A549 (cell line): ENCODE measurements around the gene AGBL4. TPM values are rescaled to one million over a fixed set of nuclear protein-coding genes. Genes with fewer than 3 reads are reported as not detected.

ENCODE experiments used
- ATAC-seq, 2 experiments: fragments of 200-7000 bp in 1 of 2; fragments of >200 bp in 1 of 2; cut with Nextera tagmentation in 1 of 2; cut with Tn5 transposase in 1 of 2; 3 replicates each; pipeline versions ENCODE4 v1.8.0 to v1.9.1; 2018 to 2020; ENCODE audit warnings: mild to moderate bottlenecking in 1 of 2, moderate library complexity in 1 of 2
- CTCF ChIA-PET: fragments of 300-600 bp; sonication (Branson Sonifier 250); formaldehyde crosslinking; extraction: SDS; loops from one replicate; lab custom pipeline; 2021; ENCODE audit warnings: antibody characterized with exemption, inconsistent platforms; lab: Yijun Ruan, JAX
- POLR2A ChIA-PET: fragments of 350-600 bp; formaldehyde crosslinking; extraction: SDS; loops from one replicate; lab custom pipeline; 2021; ENCODE audit warnings: antibody characterized with exemption, inconsistent platforms; lab: Yijun Ruan, JAX
- DNase-seq, 2 experiments: peaks; one replicate each; pipeline versions ENCODE4 v3.0.0 to v3.0.0-alpha.2; 2011 to 2016; ENCODE audit warnings: low read depth in 1 of 2, low spot score in 1 of 2
- FAIRE-seq: peaks from 2 replicates; lab custom pipeline; 2011; peaks lifted over from hg19 to GRCh38; lab: Jason Lieb, UNC
- H3K27ac ChIP-seq, 2 experiments: fragments of >200 bp; sonication (Bioruptor Twin); formaldehyde crosslinking; 3 replicates each; pipeline ENCODE4 v1.5.1; 2016 to 2017
- H3K4me1 ChIP-seq: fragments of >200 bp; sonication (Bioruptor Twin); formaldehyde crosslinking; 3 replicates; pipeline ENCODE4 v1.6.1; 2016
- H3K4me2 ChIP-seq: fragments of >200 bp; sonication (Bioruptor Twin); formaldehyde crosslinking; 3 replicates; pipeline ENCODE4 v1.6.1; 2016
- H3K4me3 ChIP-seq: fragments of >200 bp; sonication (Bioruptor Twin); formaldehyde crosslinking; 3 replicates; pipeline ENCODE4 v1.5.1; 2016
- H3K9me3 ChIP-seq: fragments of >200 bp; sonication (Bioruptor Twin); formaldehyde crosslinking; 3 replicates; pipeline ENCODE4 v1.6.1; 2016
- CBX2 ChIP-seq: fragments of 200-600 bp; sonication (generic); IDR thresholded peaks from 2 replicates; pipeline ENCODE4 v1.6.1; 2016; ENCODE audit warnings: low read depth, mild to moderate bottlenecking, borderline replicate concordance
- CHD2 ChIP-seq: fragments of 150-350 bp; IDR thresholded peaks from 2 replicates; pipeline ENCODE4 v1.6.1; 2014; ENCODE audit warnings: low read length; ENCODE audit not compliant: partially characterized antibody
- EHMT2 ChIP-seq: fragments of 200-600 bp; sonication (generic); IDR thresholded peaks from 2 replicates; pipeline ENCODE4 v1.6.1; 2016; ENCODE audit warnings: antibody characterized with exemption, low read depth, mild to moderate bottlenecking, moderate library complexity
- EP300 ChIP-seq, 2 experiments: fragments of >200 bp; sonication (Bioruptor Twin); formaldehyde crosslinking; IDR thresholded peaks; 2 replicates in 1 of 2; 3 replicates in 1 of 2; pipeline ENCODE4 v1.6.1; 2016 to 2017
- ESRRA ChIP-seq: fragments of 150-350 bp; IDR thresholded peaks from 2 replicates; pipeline ENCODE4 v1.6.1; 2014; ENCODE audit warnings: mild to moderate bottlenecking, low read length, borderline replicate concordance
- FOSB ChIP-seq: fragments of 250-450 bp; sonication (Bioruptor Pico); IDR thresholded peaks from 2 replicates; pipeline ENCODE4 v1.5.0; 2020; ENCODE audit warnings: mild to moderate bottlenecking, moderate library complexity
- FOXS1 ChIP-seq: fragments of 250-450 bp; sonication (Bioruptor Pico); IDR thresholded peaks from 2 replicates; pipeline ENCODE4 v1.5.0; 2020; ENCODE audit warnings: mild to moderate bottlenecking, moderate library complexity
- GATA3 ChIP-seq: IDR thresholded peaks from 2 replicates; pipeline ENCODE4 v1.6.1; 2012; ENCODE audit warnings: borderline replicate concordance
- HEYL ChIP-seq: fragments of 250-450 bp; sonication (Bioruptor Pico); IDR thresholded peaks from 2 replicates; pipeline ENCODE4 v1.8.0; 2021; ENCODE audit warnings: mild to moderate bottlenecking, moderate library complexity
- HOXB13 ChIP-seq: fragments of 250-450 bp; sonication (Bioruptor Pico); IDR thresholded peaks from 2 replicates; pipeline ENCODE4 v1.5.0; 2020; ENCODE audit warnings: low read depth, mild to moderate bottlenecking, moderate library complexity
- HOXB5 ChIP-seq: fragments of 250-450 bp; sonication (Bioruptor Pico); IDR thresholded peaks from 2 replicates; pipeline ENCODE4 v1.5.0; 2020; ENCODE audit warnings: mild to moderate bottlenecking, moderate library complexity
- JUN ChIP-seq, 2 experiments: fragments of >200 bp; sonication (Bioruptor Twin); formaldehyde crosslinking; IDR thresholded peaks; 2 replicates in 1 of 2; 3 replicates in 1 of 2; pipeline ENCODE4 v1.6.1; 2016 to 2017
- KDM1A ChIP-seq: fragments of 200-600 bp; sonication (generic); IDR thresholded peaks from 2 replicates; pipeline ENCODE4 v1.6.1; 2016; ENCODE audit warnings: low read depth, mild to moderate bottlenecking
- MAZ ChIP-seq: fragments of 150-350 bp; IDR thresholded peaks from 2 replicates; pipeline ENCODE4 v1.6.1; 2014; ENCODE audit warnings: antibody characterized with exemption, low read depth, low read length, borderline replicate concordance
- NFE2L2 ChIP-seq: fragments of 150-350 bp; conservative IDR thresholded peaks from 2 replicates; pipeline ENCODE4 v1.6.1; 2014; ENCODE audit warnings: low read length
- NPAS2 ChIP-seq: fragments of 250-450 bp; sonication (Bioruptor Pico); IDR thresholded peaks from 2 replicates; pipeline ENCODE4 v1.8.0; 2022; ENCODE audit warnings: mild to moderate bottlenecking, moderate library complexity, borderline replicate concordance
- PHF8 ChIP-seq: fragments of 200-600 bp; sonication (generic); IDR thresholded peaks from 2 replicates; pipeline ENCODE4 v1.6.1; 2016; ENCODE audit warnings: low read depth, mild to moderate bottlenecking, antibody characterized with exemption, moderate library complexity, borderline replicate concordance
- POLR2AphosphoS2 ChIP-seq: conservative IDR thresholded peaks from 2 replicates; pipeline ENCODE4 v1.6.1; 2012; ENCODE audit warnings: low read length, improper control_type of control experiment, inconsistent platforms
- RAD21 ChIP-seq, 2 experiments: fragments of >200 bp in 1 of 2; sonication (Bioruptor Twin) in 1 of 2; formaldehyde crosslinking in 1 of 2; IDR thresholded peaks in 1 of 2; conservative IDR thresholded peaks in 1 of 2; 2 replicates in 1 of 2; 3 replicates in 1 of 2; pipeline ENCODE4 v1.6.1; 2012 to 2018; ENCODE audit warnings: inconsistent platforms in 1 of 2
- RARB ChIP-seq: fragments of 250-450 bp; sonication (Bioruptor Pico); IDR thresholded peaks from 2 replicates; pipeline ENCODE4 v1.8.0; 2021; ENCODE audit warnings: mild to moderate bottlenecking, moderate library complexity
- RNF2 ChIP-seq: fragments of 200-600 bp; sonication (generic); IDR thresholded peaks from 2 replicates; pipeline ENCODE4 v1.6.1; 2016; ENCODE audit warnings: low read depth, mild to moderate bottlenecking, antibody characterized with exemption, moderate library complexity, borderline replicate concordance
- TFCP2L1 ChIP-seq: fragments of 250-450 bp; sonication (Bioruptor Pico); IDR thresholded peaks from 2 replicates; pipeline ENCODE4 v1.5.0; 2021; ENCODE audit warnings: mild to moderate bottlenecking
- ZFP36 ChIP-seq: fragments of 450-650 bp; IDR thresholded peaks from 2 replicates; pipeline ENCODE4 v1.6.1; 2014; ENCODE audit warnings: borderline replicate concordance; ENCODE audit not compliant: partially characterized antibody
- WGBS: methylation state at CpG from one replicate; pipeline ENCODE4 v1.1.6; 2017; ENCODE audit errors: missing lambda C conversion rate; 5-methylcytosine and 5-hydroxymethylcytosine counted together
- polyA plus RNA-seq, 4 experiments: library from polyadenylated mRNA; depleted of rRNA in 3 of 4; stranded (reverse); fragments of >200 nt; fragmentation: RNase III in 1 of 4; extraction: RNeasy Plus Mini Kit Qiagen cat#74134 plus additional on column Dnase treatment in 1 of 4; gene quantifications; 2 replicates in 3 of 4; 3 replicates in 1 of 4; pipeline ENCODE4 v1.2.3, GENCODE V29; 2011 to 2017
- TF ChIP-seq, protein P1 (sequence below): fragments of 450-650 bp; IDR thresholded peaks from 2 replicates; pipeline ENCODE4 v1.6.1; 2014; ENCODE audit warnings: antibody characterized with exemption
- TF ChIP-seq, protein P2 (sequence below): fragments of >200 bp; sonication (Bioruptor Twin); formaldehyde crosslinking; IDR thresholded peaks from 3 replicates; pipeline ENCODE4 v1.5.1; 2016
- TF ChIP-seq, protein P3 (sequence below): fragments of >200 bp; sonication (Bioruptor Twin); formaldehyde crosslinking; IDR thresholded peaks from 3 replicates; pipeline ENCODE4 v1.6.1; 2016
- TF ChIP-seq, protein P4 (sequence below): IDR thresholded peaks from 2 replicates; pipeline ENCODE4 v1.6.1; 2012
- TF ChIP-seq, protein P5 (sequence below): fragments of >200 bp; sonication (Bioruptor Twin); formaldehyde crosslinking; IDR thresholded peaks from 2 replicates; pipeline ENCODE4 v1.6.1; 2016

AGBL4 gene
- polyA plus RNA-seq, 2 of the 4 experiments (the other 2 are of a cell fraction), result not detected

DNA sequence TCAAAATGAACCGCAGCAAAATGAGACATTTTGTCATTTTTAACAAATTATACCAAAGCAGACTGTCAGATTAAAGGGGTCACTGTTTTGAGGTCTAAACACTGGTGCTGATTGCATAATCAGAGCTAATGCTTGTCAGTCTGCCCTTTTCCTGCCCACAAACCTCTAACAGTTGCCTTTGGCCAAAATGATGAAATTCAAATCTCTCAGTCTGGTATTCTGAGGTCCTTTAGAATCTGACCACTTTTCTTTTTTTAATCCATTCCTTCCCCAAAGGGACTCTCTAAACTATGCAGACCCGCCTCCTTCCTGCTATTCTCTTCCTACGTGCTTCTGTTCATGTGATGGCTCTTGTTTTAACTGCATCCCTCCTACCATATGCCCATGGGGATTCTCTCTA is 1406.5 kb downstream of the AGBL4 start:
- TF ChIP-seq KDM1A (no peak), CHD2 (no peak), PHF8 (no peak), GATA3 (no peak), TFCP2L1 (CRISPR knock-in tag) (no peak), MAZ (no peak), EP300 (IDR thresholded peaks at IDR 0.05) (no peak), RARB (CRISPR knock-in tag) (no peak), RAD21 (conservative IDR thresholded peaks at IDR 0.05 in 1 of 2, IDR thresholded peaks at IDR 0.05 in 1 of 2) (no peak), CBX2 (no peak), JUN (IDR thresholded peaks at IDR 0.05) (no peak), ESRRA (no peak), HEYL (CRISPR knock-in tag) (no peak), POLR2AphosphoS2 (no peak), HOXB5 (CRISPR knock-in tag) (no peak), ZFP36 (no peak)
- TF ChIP-seq, protein P1, sequence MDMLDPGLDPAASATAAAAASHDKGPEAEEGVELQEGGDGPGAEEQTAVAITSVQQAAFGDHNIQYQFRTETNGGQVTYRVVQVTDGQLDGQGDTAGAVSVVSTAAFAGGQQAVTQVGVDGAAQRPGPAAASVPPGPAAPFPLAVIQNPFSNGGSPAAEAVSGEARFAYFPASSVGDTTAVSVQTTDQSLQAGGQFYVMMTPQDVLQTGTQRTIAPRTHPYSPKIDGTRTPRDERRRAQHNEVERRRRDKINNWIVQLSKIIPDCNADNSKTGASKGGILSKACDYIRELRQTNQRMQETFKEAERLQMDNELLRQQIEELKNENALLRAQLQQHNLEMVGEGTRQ, result no peak
- TF ChIP-seq, protein P2, sequence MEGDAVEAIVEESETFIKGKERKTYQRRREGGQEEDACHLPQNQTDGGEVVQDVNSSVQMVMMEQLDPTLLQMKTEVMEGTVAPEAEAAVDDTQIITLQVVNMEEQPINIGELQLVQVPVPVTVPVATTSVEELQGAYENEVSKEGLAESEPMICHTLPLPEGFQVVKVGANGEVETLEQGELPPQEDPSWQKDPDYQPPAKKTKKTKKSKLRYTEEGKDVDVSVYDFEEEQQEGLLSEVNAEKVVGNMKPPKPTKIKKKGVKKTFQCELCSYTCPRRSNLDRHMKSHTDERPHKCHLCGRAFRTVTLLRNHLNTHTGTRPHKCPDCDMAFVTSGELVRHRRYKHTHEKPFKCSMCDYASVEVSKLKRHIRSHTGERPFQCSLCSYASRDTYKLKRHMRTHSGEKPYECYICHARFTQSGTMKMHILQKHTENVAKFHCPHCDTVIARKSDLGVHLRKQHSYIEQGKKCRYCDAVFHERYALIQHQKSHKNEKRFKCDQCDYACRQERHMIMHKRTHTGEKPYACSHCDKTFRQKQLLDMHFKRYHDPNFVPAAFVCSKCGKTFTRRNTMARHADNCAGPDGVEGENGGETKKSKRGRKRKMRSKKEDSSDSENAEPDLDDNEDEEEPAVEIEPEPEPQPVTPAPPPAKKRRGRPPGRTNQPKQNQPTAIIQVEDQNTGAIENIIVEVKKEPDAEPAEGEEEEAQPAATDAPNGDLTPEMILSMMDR, result no peak
- TF ChIP-seq, protein P3, sequence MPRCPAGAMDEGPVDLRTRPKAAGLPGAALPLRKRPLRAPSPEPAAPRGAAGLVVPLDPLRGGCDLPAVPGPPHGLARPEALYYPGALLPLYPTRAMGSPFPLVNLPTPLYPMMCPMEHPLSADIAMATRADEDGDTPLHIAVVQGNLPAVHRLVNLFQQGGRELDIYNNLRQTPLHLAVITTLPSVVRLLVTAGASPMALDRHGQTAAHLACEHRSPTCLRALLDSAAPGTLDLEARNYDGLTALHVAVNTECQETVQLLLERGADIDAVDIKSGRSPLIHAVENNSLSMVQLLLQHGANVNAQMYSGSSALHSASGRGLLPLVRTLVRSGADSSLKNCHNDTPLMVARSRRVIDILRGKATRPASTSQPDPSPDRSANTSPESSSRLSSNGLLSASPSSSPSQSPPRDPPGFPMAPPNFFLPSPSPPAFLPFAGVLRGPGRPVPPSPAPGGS, result no peak
- Histone ChIP-seq H3K4me3 (no peak overlapping the region), H3K4me1 (no peaks in the 10 kb centered on the region), H3K9me3 (no peaks in the 10 kb centered on the region), H3K4me2 (no peak overlapping the region), H3K27ac (no peak overlapping the region)
- POLR2A ChIA-PET, result no interaction called here
- CTCF ChIA-PET, result no interaction called here
- ATAC-seq, result no peak
- WGBS, result 32% methylated on average over 3 of the region's 3 CpGs
- DNase-seq, result no peak
- no peak for FAIRE-seq

DNA sequence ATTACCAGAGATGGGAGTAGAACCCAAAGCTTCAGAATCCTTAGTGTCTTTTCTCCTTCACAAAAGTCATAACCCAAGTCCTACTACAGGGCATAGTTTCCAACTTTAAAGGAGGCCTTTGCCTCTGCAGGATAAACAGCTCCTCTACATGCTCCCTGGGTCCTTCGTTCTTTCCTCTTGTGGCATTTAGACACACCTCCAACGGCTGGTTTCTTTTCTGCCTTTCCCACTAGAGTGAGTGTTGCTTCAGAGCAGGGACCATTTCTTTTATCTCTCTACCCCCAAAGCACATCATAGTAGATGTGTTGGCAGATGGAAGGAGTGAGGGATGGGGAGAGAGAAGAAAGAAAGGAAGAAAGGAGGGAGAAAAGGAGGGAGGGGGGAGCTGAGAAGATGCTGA is 1407.0 kb downstream of the AGBL4 start:
- no peaks in the 10 kb centered on the region for H3K9me3 ChIP-seq
- no peak overlapping the region for H3K27ac ChIP-seq
- TF ChIP-seq CHD2, result no peak
- TF ChIP-seq, protein P4, sequence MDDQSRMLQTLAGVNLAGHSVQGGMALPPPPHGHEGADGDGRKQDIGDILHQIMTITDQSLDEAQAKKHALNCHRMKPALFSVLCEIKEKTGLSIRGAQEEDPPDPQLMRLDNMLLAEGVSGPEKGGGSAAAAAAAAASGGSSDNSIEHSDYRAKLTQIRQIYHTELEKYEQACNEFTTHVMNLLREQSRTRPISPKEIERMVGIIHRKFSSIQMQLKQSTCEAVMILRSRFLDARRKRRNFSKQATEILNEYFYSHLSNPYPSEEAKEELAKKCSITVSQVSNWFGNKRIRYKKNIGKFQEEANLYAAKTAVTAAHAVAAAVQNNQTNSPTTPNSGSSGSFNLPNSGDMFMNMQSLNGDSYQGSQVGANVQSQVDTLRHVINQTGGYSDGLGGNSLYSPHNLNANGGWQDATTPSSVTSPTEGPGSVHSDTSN, result no peak
- TF ChIP-seq FOXS1 (CRISPR knock-in tag), result no peak
- no peak for TF ChIP-seq HOXB5 (CRISPR knock-in tag)
- no peak for TF ChIP-seq NPAS2 (CRISPR knock-in tag)
- TF ChIP-seq ESRRA, result no peak
- TF ChIP-seq NFE2L2, result no peak
- TF ChIP-seq, protein P5, sequence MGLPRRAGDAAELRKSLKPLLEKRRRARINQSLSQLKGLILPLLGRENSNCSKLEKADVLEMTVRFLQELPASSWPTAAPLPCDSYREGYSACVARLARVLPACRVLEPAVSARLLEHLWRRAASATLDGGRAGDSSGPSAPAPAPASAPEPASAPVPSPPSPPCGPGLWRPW, result no peak
- no peak for TF ChIP-seq KDM1A
- no peak for TF ChIP-seq EHMT2
- TF ChIP-seq, protein P1, result no peak
- no peak for TF ChIP-seq RNF2
- no peak for TF ChIP-seq EP300 (IDR thresholded peaks at IDR 0.05)
- no peak for TF ChIP-seq HOXB13 (CRISPR knock-in tag)
- no peak for TF ChIP-seq FOSB (CRISPR knock-in tag)
- TF ChIP-seq RARB (CRISPR knock-in tag), result no peak
- DNase-seq (no peak), FAIRE-seq (no peak), ATAC-seq (no peak)
- H3K4me2 ChIP-seq, result no peak overlapping the region
- H3K4me1 ChIP-seq, result no peaks in the 10 kb centered on the region
- no peak overlapping the region for H3K4me3 ChIP-seq
- ChIA-PET CTCF (no interaction called here), POLR2A (no interaction called here)
- WGBS, result 9% methylated on average over 2 of the region's 2 CpGs
